ENCODE measurements around the gene FNDC10.
"Not testable (repeated sequence)": the region's sequence is repeated elsewhere in the genome, so short reads cannot be mapped to it uniquely, and the experiment has no call there.

Gene FNDC10

GRCh38 chr1:1599030-1599934, 653 bp downstream of the FNDC10 start:
- no peak for DNase-seq (ENCODE audit: low spot score)

- no peak for DNase-seq (ENCODE audit: low spot score)
Measured at GRCh38 chr1:1598720-1599029, 1.3 kb downstream of the FNDC10 start.

- no peak for DNase-seq (ENCODE audit: low spot score)
Measured at GRCh38 chr1:1598051-1598719, 1.8 kb downstream of the FNDC10 start.

DNA sequence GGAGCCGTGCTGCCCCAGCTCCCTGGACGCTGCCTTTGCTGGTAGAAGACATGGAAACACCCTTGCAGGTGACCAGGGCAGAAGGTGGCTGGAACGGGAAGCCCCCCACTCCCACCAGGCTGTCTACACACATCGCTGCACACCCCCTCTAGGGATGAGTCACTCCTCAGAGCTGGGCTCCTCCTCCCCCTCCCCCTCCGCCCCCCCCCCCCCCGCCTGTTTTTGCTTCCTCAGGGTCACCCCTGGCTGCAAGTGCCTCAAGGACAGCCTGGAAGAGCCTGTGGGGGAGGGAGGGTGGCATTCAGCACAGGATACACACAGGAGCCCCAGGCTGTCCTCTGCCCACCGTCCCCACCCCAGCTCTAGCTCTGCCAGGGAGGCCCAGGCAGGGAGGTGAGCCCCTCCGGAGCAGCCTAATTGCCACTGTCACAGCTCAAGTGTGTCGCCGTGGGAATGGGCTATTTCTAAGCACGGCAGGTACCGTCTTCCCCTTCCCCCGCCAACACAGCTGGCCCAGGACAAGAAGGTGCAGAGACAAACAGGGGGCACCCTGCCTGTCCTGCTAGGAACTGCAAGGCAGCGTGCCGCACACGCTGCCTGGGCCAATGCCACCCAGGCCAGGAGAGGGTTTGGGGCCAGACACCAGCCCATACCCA, 2.5 kb downstream of the FNDC10 start:
- no peak for DNase-seq (ENCODE audit: low spot score)

DNA sequence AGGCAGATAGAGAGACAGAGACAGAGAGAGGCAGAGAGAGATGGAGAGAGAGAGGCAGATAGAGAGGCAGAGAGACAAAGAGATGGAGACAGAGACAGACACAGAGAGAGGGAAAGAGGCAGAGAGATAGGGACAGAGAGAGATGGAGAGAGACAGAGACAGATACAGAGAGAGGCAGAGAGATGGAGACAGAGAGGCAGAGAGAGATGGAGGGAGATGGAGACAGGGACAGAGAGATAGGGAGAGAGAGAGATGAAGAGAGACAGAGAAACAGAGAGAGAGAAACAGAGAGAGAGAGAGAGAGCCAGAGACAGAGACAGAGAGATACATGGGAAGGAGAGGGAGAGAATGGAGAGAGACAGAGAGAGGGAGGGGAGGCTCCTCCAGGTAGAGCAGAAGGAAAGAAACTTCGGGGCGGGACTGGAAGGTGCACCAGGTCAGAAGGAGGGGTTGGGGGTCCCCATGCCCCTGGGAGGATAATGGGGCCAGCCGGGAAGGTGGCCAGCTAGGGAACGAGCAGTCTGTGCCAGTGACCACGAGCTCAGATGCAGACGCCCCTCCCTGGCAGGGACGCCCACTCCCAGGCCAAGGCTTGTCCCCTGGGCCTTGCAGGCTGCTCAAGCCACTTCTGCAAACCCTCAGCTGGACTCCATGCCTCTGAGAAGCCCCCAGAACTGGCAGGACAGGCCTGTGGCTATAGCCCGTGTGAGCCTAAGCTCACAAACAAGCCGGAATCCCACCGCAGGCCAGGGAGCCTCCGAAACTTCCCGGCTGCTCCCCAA, 3.3 kb downstream of the FNDC10 start:
- no peak for DNase-seq (ENCODE audit: low spot score)

DNA sequence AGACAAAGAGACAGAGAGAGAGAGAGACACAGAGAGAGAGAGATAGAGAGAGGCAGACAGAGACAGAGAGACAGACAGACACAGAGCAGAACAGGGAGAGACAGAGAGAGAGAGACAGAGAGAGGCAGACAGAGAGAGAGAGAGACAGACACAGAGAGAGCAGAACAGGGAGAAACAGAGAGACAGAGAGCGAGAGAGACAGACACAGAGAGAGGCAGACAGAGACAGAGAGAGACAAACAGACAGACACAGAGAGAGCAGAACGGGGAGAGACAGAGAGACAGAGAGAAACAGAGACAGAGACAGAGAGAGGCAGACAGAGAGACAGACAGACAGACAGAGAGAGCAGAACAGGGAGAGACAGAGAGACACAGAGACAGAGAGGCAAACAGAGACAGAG, 4.6 kb downstream of the FNDC10 start:
- DNase-seq (ENCODE audit: low spot score): not testable (repeated sequence)

GRCh38 chr1:1594602-1595260, 5.2 kb downstream of the FNDC10 start:
- peak; percentile 46 for DNase-seq (ENCODE audit: low spot score)

DNA sequence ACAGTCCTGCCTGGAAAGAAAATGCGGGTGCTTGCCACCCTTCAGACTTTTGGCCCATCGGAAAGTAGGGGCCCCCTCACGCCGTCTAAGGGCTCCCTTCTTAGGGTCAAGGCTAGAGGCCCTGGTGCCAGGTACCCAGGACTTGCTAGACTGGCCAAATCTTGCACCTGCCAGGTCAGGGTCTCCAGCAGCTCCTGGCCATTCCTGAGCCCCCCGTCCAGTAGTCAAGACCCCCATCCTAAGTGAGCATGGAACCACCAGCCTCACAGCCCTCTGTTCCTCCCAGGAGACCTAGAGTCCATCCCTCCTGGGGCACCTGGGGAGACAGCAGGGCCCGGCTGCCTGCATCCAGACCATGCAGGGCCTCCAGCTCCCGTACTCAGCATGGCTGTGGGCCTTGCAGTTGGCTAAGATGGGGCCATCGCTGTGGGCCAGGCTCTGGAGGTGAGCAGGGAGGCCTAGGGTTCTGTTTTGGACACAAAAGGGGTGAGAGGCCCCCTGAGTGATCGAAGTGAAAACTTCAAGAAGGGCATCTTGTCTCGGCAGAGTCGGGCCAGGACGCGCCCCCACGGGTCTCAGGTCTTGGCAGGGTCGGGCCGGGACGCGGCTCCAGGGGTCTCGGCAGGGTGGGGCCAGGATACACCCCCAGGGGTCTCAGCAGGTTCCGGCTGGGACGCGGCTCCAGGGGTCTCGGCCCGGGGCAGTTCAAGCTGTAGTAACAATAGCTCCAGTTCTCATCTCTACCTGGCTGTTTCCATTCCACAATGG, 5.9 kb downstream of the FNDC10 start:
- DNase-seq (ENCODE audit: low spot score): no peak

GRCh38 chr1:1591452-1591851, 8.5 kb downstream of the FNDC10 start:
- peak; percentile 55 for DNase-seq (ENCODE audit: low spot score)

DNA sequence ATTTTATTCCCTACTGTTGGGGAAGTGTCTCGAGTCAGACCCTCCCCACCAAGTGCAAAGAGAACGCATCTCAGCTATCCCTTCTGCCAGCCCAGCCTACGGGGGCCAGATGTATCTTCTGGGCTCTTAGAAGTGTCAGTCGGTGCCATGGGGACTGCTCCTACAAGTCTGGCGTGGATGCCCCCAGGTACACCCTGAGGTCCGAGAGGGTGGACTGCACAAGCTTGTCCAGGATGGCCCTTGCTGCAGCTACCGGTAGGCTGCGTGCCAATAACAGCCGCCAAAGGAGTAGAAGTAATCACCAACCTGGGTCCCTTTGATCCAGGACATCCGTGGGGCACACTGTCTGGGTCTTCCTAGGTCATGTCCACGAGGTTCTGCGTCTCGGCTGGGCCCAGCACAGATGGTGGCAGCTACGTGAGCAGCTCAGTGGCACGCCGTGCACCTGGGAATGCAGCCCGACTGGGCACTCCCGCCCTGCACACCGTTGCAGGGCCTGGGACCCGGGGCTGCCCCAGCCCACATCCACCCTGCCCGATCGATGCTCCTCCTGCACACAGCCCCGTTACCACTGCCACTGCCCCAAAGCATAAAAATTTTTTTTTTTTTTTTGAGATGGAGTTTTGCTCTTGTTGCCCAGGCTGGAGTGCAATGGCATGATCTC, 16.5 kb downstream of the FNDC10 start:
- no peak for DNase-seq (ENCODE audit: low spot score)

GRCh38 chr1:1582585-1583346, 17.2 kb downstream of the FNDC10 start:
- DNase-seq (ENCODE audit: low spot score): no peak

DNA sequence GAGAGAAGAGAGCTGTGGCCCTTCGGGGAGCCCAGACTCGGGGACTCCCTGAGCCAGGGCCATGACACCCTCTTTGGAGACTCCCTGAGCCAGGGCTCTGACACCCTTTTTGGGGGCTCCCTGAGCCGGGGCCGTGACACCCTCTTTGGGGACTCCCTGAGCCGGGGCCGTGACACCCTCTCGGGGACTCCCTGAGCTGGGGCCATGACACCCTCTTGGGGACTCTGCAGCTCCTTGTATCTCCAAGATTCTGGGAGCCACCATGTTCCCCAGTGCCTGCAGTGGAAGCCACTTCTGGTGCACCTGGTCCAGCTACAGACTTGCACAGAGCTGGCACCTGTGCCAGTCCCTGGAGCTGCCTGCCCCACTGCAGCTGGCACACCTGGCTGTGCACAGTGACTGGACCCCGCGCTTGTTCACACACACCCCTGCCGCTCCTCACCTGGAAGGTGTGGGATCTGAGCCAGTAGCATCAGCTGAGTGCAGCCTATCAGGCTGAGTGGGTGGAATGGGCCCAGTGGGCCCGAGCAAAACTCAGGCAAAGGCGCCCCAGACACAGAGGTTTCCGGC, 21.5 kb downstream of the FNDC10 start:
- no peak for DNase-seq (ENCODE audit: low spot score)

DNA sequence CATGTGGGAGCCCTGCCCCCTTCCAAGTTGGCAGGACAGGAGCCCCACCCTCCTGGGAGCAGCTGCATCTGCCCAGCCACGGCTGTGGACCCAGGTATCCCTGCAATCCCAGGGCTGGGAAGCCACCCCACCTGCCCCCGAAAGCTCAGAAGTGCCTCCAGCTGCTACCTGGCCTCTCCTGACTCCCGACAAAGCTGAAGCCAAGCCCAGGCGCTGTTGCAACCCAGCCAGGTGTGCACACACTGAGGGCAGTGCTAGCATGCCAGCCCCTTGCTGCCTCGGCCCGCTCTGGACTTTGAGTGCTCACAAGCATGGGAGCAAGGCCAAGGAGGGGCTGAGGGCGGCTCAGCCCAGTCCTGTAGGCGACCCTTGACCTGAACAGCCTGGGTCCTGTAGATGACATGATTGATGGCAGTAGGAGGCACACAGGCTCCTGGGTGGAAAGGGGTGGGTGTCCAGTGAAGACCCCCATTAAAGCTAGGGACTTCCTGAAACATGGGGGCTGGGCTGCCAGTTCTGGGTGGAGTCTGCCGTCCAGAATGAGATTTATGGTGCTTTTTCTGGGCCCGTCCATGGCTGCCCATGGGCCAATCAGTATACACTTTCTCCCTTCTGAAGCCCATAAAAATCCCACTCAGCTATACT, 22.4 kb downstream of the FNDC10 start:
- no peak for DNase-seq (ENCODE audit: low spot score)

- peak; percentile 81 for DNase-seq (ENCODE audit: low spot score)
Measured at GRCh38 chr1:1574721-1575537, 25.0 kb downstream of the FNDC10 start, which contains the start of gene SSU72. Gene SSU72, minus strand, starts transcription at chr1:1574863. Its CDS starts 306 bp downstream, at chr1:1574557.

- peak; percentile 32 for DNase-seq (ENCODE audit: low spot score)
Measured at GRCh38 chr1:1573843-1574720, 25.9 kb downstream of the FNDC10 start.

DNA sequence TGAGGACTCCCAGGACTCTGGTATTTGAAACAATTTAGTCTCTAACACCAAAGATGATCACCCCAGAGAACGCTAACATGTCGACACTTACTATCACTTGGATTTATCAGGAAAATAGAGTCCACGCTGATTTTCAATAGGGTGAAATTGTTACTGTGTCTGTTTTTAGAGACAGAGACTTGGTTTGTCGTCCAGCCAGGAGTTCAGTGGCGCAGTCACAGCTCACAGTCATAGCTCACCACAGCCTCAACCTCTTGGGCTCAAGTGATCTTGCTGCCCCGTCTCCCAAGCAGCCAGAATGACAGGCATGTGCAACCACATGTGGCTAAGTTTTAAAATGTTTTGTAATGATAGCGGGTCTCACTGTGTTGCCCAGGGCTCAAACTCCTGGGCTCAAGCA, 30.6 kb downstream of the FNDC10 start:
- no peak for DNase-seq (ENCODE audit: low spot score)

Measured in SK-N-DZ (cell line).